ENCODE data around the gene SCG2. TPM values are rescaled to one million over a fixed set of nuclear protein-coding genes. Genes with fewer than 3 reads are reported as not detected.

Gene SCG2
- total and polyA plus RNA-seq, 2 donors from 2014 or later = 0.30 to 0.57 TPM

DNA sequence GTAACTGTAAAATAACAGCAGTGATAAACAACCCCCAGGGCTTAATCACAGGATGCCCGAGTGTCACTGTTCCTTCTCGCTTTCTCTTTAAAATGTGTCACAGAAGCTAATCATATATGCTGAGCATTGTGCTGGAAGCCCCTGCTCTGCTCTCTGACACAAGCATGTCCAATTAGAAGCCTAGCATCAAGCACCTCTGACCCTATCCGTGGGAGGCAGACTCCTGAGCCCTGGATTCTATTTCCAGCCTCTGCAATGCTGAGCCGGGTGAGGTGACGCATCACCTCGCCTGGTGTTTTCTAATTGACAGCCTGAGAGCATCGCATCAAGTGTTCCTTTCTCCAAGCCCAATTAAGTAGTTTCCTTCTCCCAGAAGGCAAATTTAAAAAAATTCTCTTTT, 19.7 kb upstream of the SCG2 start:
- DNase-seq (peak in 4 of 5 donors; percentile 29 to 52 (median 44)), FAIRE-seq (no peak)
- Histone ChIP-seq H3K27ac (ENCODE audit: low read depth in 2 of 2, low read length in 2 of 2) (no peak overlapping the region), H3K4me1 (ENCODE audit: control insufficient read depth in 2 of 3, insufficient read depth in 2 of 3, low read depth in 1 of 3, low read length in 3 of 3) (no peaks in the 10 kb centered on the region), H3K4me3 (ENCODE audit: low read length in 3 of 3) (no peak overlapping the region), H3K9ac (ENCODE audit: low read length in 3 of 3) (no peak overlapping the region), H3K9me3 (ENCODE audit: control insufficient read depth in 2 of 3, insufficient read depth in 1 of 3, low read length in 3 of 3) (no peaks in the 10 kb centered on the region), H3K36me3 (ENCODE audit: control insufficient read depth in 2 of 3, insufficient read depth in 3 of 3, low read length in 3 of 3) (no peaks in the 10 kb centered on the region), H3K27me3 (ENCODE audit: control insufficient read depth, insufficient read depth, low read length) (no peaks in the 10 kb centered on the region)
- intact Hi-C loops (cut with DNase I) = no loop called here
- no peak for TF ChIP-seq CTCF (IDR thresholded peaks at IDR 0.05; ENCODE audit: borderline replicate concordance, extremely low read depth, insufficient read depth)

DNA sequence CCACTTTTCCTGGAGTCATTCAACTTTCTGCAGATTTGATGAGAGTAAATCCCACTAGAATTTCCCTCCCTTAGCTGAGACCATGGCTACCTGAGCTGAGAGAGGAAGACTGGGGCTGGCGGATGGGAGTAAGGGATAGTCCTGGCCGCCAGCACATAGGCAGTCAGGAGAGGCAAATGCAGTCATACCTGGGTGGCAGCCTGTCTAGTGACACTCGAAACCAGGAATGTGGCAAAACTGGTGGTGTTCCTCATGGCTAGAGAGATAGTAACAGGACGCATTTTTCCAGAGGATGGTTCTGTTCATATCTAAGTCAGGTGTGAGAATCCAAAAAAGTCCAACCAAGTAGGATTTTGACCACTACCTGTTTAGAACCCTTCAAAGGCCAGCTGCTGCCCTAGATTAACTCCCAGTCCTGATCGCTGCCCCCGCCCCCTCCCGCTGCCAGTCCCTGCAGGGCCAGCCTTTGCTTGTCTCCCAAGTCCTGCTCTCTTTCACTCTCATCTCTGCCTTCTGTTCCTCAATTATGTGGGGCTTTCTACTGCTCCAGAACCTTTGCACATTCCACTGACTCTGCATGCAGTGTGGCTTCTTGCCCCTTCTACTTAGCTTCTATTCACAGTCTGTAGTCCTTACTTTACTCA, 17.4 kb upstream of the SCG2 start:
- Histone ChIP-seq H3K27me3 (ENCODE audit: control insufficient read depth, insufficient read depth, low read length) (no peaks in the 10 kb centered on the region), H3K9ac (ENCODE audit: low read length in 3 of 3) (no peak overlapping the region), H3K36me3 (ENCODE audit: control insufficient read depth in 2 of 3, insufficient read depth in 3 of 3, low read length in 3 of 3) (no peaks in the 10 kb centered on the region), H3K4me1 (ENCODE audit: control insufficient read depth in 2 of 3, insufficient read depth in 2 of 3, low read depth in 1 of 3, low read length in 3 of 3) (no peaks in the 10 kb centered on the region), H3K9me3 (ENCODE audit: control insufficient read depth in 2 of 3, insufficient read depth in 1 of 3, low read length in 3 of 3) (no peaks in the 10 kb centered on the region), H3K4me3 (ENCODE audit: low read length in 3 of 3) (no peak overlapping the region), H3K27ac (ENCODE audit: low read depth in 2 of 2, low read length in 2 of 2) (no peak overlapping the region)
- TF ChIP-seq CTCF (IDR thresholded peaks at IDR 0.05; ENCODE audit: borderline replicate concordance, extremely low read depth, insufficient read depth) = no peak
- FAIRE-seq (no peak), DNase-seq (no peak)
- intact Hi-C loops (cut with DNase I) = no loop called here

DNA sequence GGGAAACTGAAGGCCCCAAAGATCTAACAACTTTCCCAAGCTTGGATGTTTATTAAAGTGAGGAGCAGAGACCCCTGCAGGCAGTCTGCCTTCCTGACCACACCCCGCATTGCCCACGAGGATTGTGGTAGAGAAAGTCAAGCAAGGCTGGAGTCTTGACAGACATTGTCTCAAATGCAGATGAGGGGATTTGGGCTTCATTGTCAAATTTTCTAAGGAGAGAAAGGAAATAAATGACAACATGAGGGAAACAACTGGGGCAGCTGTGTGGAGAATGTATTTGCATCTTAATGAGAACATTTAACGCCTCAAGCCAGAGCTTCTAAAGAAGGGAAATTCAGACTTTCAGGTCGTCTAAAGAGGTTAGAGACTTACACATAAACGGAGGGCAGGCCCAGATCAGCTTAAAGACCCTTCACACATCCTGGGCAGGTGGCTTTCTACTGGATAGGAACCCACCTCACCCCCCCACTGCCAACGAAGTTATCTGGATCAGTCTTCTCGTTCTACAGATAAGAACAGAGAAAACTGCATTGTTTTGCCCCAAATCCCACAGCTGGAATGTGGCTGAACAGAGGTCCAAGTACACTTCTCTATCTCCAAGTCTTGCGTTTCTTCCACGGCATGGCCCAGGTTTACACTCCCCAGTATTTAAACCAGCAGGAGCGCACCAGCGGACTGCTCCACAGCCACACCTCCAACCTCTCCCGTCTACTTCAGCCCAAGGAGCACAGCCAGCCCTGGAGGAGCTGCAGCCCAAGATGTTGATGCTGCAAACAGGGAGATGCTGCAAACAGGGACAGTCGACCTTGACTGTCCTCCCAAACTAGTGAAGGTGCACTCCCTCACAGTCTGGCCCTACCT, 16.2 kb upstream of the SCG2 start:
- no peak overlapping the region for H3K27ac ChIP-seq (ENCODE audit: low read depth in 2 of 2, low read length in 2 of 2)
- intact Hi-C loops (cut with DNase I) = no loop called here
- no peaks in the 10 kb centered on the region for H3K27me3 ChIP-seq (ENCODE audit: control insufficient read depth, insufficient read depth, low read length)
- no peak for TF ChIP-seq CTCF (IDR thresholded peaks at IDR 0.05; ENCODE audit: borderline replicate concordance, extremely low read depth, insufficient read depth)
- H3K4me1 ChIP-seq (ENCODE audit: control insufficient read depth in 2 of 3, insufficient read depth in 2 of 3, low read depth in 1 of 3, low read length in 3 of 3) = no peaks in the 10 kb centered on the region
- DNase-seq = peak in 1 of 5 donors; percentile 44
- no peak overlapping the region for H3K9ac ChIP-seq (ENCODE audit: low read length in 3 of 3)
- H3K36me3 ChIP-seq (ENCODE audit: control insufficient read depth in 2 of 3, insufficient read depth in 3 of 3, low read length in 3 of 3) = no peaks in the 10 kb centered on the region
- H3K4me3 ChIP-seq (ENCODE audit: low read length in 3 of 3) = no peak overlapping the region
- FAIRE-seq = no peak
- H3K9me3 ChIP-seq (ENCODE audit: control insufficient read depth in 2 of 3, insufficient read depth in 1 of 3, low read length in 3 of 3) = no peaks in the 10 kb centered on the region
